HepG2 (cell line): ENCODE data around the gene CYP27A1. TPM values are rescaled to one million over a fixed set of nuclear protein-coding genes. Genes with fewer than 3 reads are reported as not detected.

ENCODE experiments used
- DMTF1 ChIP-seq: sonication (generic); formaldehyde crosslinking; IDR thresholded peaks from 2 replicates; pipeline ENCODE4 v1.4.0; 2020; ENCODE audit warnings: mild to moderate bottlenecking, missing genetic modification reagents
- ETV5 ChIP-seq: IDR thresholded peaks from 2 replicates; pipeline ENCODE4 v1.6.1; 2018; ENCODE audit warnings: missing biosample characterization, missing genetic modification reagents, inconsistent platforms, borderline replicate concordance
- NFKB2 ChIP-seq: sonication (generic); formaldehyde crosslinking; IDR thresholded peaks from 2 replicates; pipeline ENCODE4 v1.4.0; 2020; ENCODE audit warnings: missing genetic modification reagents, borderline replicate concordance
- NR2F2 ChIP-seq: IDR thresholded peaks from 2 replicates; pipeline ENCODE4 v1.6.1; 2012; ENCODE audit warnings: low read depth, inconsistent platforms, borderline replicate concordance
- SIX1 ChIP-seq: sonication (generic); formaldehyde crosslinking; IDR thresholded peaks from 2 replicates; pipeline ENCODE4 v1.4.0; 2020; ENCODE audit warnings: missing genetic modification reagents, borderline replicate concordance
- SMC3 ChIP-seq: IDR thresholded peaks from 2 replicates; pipeline ENCODE4 v1.6.1; 2011; ENCODE audit warnings: low read length, improper control_type of control experiment
- TARDBP ChIP-seq: sonication (generic); formaldehyde crosslinking; IDR thresholded peaks from 2 replicates; pipeline ENCODE4 v1.8.0; 2022; ENCODE audit warnings: mild to moderate bottlenecking, missing genetic modification reagents
- ZNF17 ChIP-seq: sonication (generic); formaldehyde crosslinking; IDR thresholded peaks from 2 replicates; pipeline ENCODE4 v1.5.0; 2020; ENCODE audit warnings: mild to moderate bottlenecking, missing genetic modification reagents
- ZNF501 ChIP-seq: sonication (generic); formaldehyde crosslinking; IDR thresholded peaks from 2 replicates; pipeline ENCODE4 v1.5.1; 2020; ENCODE audit warnings: mild to moderate bottlenecking, moderate library complexity, missing genetic modification reagents
- ZNF569 ChIP-seq: sonication (generic); formaldehyde crosslinking; IDR thresholded peaks from 2 replicates; pipeline ENCODE4 v1.5.0; 2020; ENCODE audit warnings: mild to moderate bottlenecking, missing genetic modification reagents, moderate library complexity, borderline replicate concordance
- ZNF570 ChIP-seq: sonication (generic); formaldehyde crosslinking; IDR thresholded peaks from 2 replicates; pipeline ENCODE4 v1.4.0; 2020; ENCODE audit warnings: mild to moderate bottlenecking, missing genetic modification reagents, borderline replicate concordance
- ZNF891 ChIP-seq: sonication (generic); formaldehyde crosslinking; IDR thresholded peaks from 2 replicates; pipeline ENCODE4 v1.5.0; 2020; ENCODE audit warnings: mild to moderate bottlenecking, missing genetic modification reagents
- polyA plus RNA-seq, 8 experiments: library from polyadenylated mRNA; depleted of rRNA in 3 of 8; stranded (reverse) in 7 of 8; unstranded in 1 of 8; fragments of >200 nt; fragmentation: Illumina TruSeq in 4 of 8; extraction: Trizol in 4 of 8; gene quantifications; 2 replicates each; pipeline versions ENCODE4 v1.2.1 to v1.2.3, GENCODE V29; 2011 to 2016; ENCODE audit warnings: low read depth in 4 of 8, missing spikeins in 1 of 8, mixed read lengths in 1 of 8; ENCODE audit not compliant: insufficient read depth in 1 of 8
- total RNA-seq, 5 experiments: library from RNA; depleted of rRNA; stranded (reverse); fragments of >200 nt; fragmentation: Illumina TruSeq; extraction: Trizol; gene quantifications; 2 replicates each; pipeline ENCODE4 v1.2.3, GENCODE V29; 2016; ENCODE audit warnings: low read depth in 1 of 5
- TF ChIP-seq, protein P1 (sequence below): sonication (generic); formaldehyde crosslinking; IDR thresholded peaks from 2 replicates; pipeline ENCODE4 v1.4.0; 2020; ENCODE audit warnings: missing genetic modification reagents; ENCODE audit errors: not compliant biosample characterization
- TF ChIP-seq, protein P2 (sequence below): sonication (generic); formaldehyde crosslinking; IDR thresholded peaks from 2 replicates; pipeline ENCODE4 v1.5.0; 2020; ENCODE audit warnings: missing genetic modification reagents
- TF ChIP-seq, protein P3 (sequence below): sonication (generic); formaldehyde crosslinking; IDR thresholded peaks from 2 replicates; pipeline ENCODE4 v1.4.0; 2020; ENCODE audit warnings: missing genetic modification reagents
- TF ChIP-seq, protein P4 (sequence below): sonication (generic); formaldehyde crosslinking; IDR thresholded peaks from 2 replicates; pipeline ENCODE4 v1.4.0; 2020; ENCODE audit warnings: missing genetic modification reagents
- TF ChIP-seq, protein P5 (sequence below): sonication (generic); formaldehyde crosslinking; IDR thresholded peaks from 2 replicates; pipeline ENCODE4 v1.4.0; 2020; ENCODE audit warnings: mild to moderate bottlenecking, missing genetic modification reagents
- TF ChIP-seq, protein P6 (sequence below): sonication (generic); formaldehyde crosslinking; IDR thresholded peaks from 2 replicates; pipeline ENCODE4 v1.4.0; 2020; ENCODE audit warnings: missing genetic modification reagents
- TF ChIP-seq, protein P7 (sequence below): sonication (generic); formaldehyde crosslinking; IDR thresholded peaks from 2 replicates; pipeline ENCODE4 v1.4.0; 2020; ENCODE audit warnings: missing genetic modification reagents, borderline replicate concordance

The CYP27A1 gene
- total and polyA plus RNA-seq, 2 of the 13 experiments (the other 11 are each of a cell fraction or from before 2014, with no cell fraction given) = 157 to 266 TPM

GRCh38 chr2:218781691-218782527, at the start of gene CYP27A1 (continued):
- TF ChIP-seq TARDBP (CRISPR knock-in tag) = no peak; the same call in 1 of the 2 replicates
- peak; percentile 88 for TF ChIP-seq ZNF501 (CRISPR knock-in tag)
- TF ChIP-seq ETV5 (CRISPR knock-in tag) = no peak
- TF ChIP-seq NR2F2 = no peak; the same call in 1 of the 2 replicates
- peak; percentile 92; the same call in 1 of the 2 replicates for TF ChIP-seq NFKB2 (CRISPR knock-in tag)
- TF ChIP-seq, protein P1, sequence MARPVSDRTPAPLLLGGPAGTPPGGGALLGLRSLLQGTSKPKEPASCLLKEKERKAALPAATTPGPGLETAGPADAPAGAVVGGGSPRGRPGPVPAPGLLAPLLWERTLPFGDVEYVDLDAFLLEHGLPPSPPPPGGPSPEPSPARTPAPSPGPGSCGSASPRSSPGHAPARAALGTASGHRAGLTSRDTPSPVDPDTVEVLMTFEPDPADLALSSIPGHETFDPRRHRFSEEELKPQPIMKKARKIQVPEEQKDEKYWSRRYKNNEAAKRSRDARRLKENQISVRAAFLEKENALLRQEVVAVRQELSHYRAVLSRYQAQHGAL (CRISPR knock-in tag) = peak; percentile 86
- TF ChIP-seq, protein P2, sequence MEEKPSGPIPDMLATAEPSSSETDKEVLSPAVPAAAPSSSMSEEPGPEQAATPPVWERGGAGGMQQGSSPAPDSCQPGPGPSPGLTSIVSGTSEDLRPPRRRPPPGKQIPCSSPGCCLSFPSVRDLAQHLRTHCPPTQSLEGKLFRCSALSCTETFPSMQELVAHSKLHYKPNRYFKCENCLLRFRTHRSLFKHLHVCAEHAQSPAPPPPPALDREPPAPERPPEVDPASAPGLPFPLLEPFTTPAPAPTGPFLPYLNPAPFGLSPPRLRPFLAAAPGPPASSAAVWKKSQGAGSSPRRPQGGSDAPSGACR = peak; percentile 88
- TF ChIP-seq SMC3 = no peak; the same call in 1 of the 2 replicates
- TF ChIP-seq ZNF891 (CRISPR knock-in tag) = peak; percentile 93
- TF ChIP-seq ZNF17 (CRISPR knock-in tag) = no peak
- TF ChIP-seq ZNF569 = no peak
- peak; percentile 90 for TF ChIP-seq DMTF1
- TF ChIP-seq, protein P3, sequence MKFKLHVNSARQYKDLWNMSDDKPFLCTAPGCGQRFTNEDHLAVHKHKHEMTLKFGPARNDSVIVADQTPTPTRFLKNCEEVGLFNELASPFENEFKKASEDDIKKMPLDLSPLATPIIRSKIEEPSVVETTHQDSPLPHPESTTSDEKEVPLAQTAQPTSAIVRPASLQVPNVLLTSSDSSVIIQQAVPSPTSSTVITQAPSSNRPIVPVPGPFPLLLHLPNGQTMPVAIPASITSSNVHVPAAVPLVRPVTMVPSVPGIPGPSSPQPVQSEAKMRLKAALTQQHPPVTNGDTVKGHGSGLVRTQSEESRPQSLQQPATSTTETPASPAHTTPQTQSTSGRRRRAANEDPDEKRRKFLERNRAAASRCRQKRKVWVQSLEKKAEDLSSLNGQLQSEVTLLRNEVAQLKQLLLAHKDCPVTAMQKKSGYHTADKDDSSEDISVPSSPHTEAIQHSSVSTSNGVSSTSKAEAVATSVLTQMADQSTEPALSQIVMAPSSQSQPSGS (CRISPR knock-in tag) = peak; percentile 62; the same call in 1 of the 2 replicates
- TF ChIP-seq, protein P4, sequence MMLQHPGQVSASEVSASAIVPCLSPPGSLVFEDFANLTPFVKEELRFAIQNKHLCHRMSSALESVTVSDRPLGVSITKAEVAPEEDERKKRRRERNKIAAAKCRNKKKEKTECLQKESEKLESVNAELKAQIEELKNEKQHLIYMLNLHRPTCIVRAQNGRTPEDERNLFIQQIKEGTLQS (CRISPR knock-in tag) = peak; percentile 25; the same call in 1 of the 2 replicates
- TF ChIP-seq SIX1 (CRISPR knock-in tag) = peak; percentile 9; the same call in 1 of the 2 replicates
- peak; percentile 63; the same call in 1 of the 2 replicates for TF ChIP-seq ZNF570
- TF ChIP-seq, protein P5, sequence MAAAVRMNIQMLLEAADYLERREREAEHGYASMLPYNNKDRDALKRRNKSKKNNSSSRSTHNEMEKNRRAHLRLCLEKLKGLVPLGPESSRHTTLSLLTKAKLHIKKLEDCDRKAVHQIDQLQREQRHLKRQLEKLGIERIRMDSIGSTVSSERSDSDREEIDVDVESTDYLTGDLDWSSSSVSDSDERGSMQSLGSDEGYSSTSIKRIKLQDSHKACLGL = peak; percentile 62
- TF ChIP-seq, protein P6, sequence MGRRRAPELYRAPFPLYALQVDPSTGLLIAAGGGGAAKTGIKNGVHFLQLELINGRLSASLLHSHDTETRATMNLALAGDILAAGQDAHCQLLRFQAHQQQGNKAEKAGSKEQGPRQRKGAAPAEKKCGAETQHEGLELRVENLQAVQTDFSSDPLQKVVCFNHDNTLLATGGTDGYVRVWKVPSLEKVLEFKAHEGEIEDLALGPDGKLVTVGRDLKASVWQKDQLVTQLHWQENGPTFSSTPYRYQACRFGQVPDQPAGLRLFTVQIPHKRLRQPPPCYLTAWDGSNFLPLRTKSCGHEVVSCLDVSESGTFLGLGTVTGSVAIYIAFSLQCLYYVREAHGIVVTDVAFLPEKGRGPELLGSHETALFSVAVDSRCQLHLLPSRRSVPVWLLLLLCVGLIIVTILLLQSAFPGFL (CRISPR knock-in tag) = peak; percentile 14; the same call in 1 of the 2 replicates
- TF ChIP-seq, protein P7, sequence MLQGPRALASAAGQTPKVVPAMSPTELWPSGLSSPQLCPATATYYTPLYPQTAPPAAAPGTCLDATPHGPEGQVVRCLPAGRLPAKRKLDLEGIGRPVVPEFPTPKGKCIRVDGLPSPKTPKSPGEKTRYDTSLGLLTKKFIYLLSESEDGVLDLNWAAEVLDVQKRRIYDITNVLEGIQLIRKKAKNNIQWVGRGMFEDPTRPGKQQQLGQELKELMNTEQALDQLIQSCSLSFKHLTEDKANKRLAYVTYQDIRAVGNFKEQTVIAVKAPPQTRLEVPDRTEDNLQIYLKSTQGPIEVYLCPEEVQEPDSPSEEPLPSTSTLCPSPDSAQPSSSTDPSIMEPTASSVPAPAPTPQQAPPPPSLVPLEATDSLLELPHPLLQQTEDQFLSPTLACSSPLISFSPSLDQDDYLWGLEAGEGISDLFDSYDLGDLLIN (CRISPR knock-in tag) = peak; percentile 88; the same call in 1 of the 2 replicates
